Upper lobe of right lung (tissue), 1 donor: Measurements from ENCODE around the gene UAP1. TPM values are rescaled to one million over a fixed set of nuclear protein-coding genes. Genes with fewer than 3 reads are reported as not detected.

ENCODE experiments used
- ATAC-seq: fragments of 200-7000 bp; cut with Tn5 transposase; one replicate; pipeline ENCODE4 v1.9.1; 2020; ENCODE audit warnings: mild to moderate bottlenecking, moderate library complexity
- DNase-seq: peaks from one replicate; pipeline ENCODE4 v3.0.0-alpha.2; 2020
- H3K27ac ChIP-seq: fragments of 200-600 bp; one replicate; pipeline ENCODE4 v1.8.0; 2022
- H3K27me3 ChIP-seq: fragments of 200-600 bp; one replicate; pipeline ENCODE4 v1.8.0; 2022; ENCODE audit warnings: mild to moderate bottlenecking
- H3K36me3 ChIP-seq: fragments of 200-600 bp; one replicate; pipeline ENCODE4 v1.8.0; 2022
- H3K4me1 ChIP-seq: fragments of 200-600 bp; one replicate; pipeline ENCODE4 v1.8.0; 2022
- H3K4me3 ChIP-seq: fragments of 200-600 bp; one replicate; pipeline ENCODE4 v1.8.0; 2022; ENCODE audit warnings: mild to moderate bottlenecking
- H3K9me3 ChIP-seq: fragments of 200-600 bp; one replicate; pipeline ENCODE4 v1.8.0; 2022
- intact Hi-C: fragments of 100-400 bp; cut with DNase I; formaldehyde crosslinking; loops from one replicate; pipeline ENCODE4 v1.11.0; 2022
- total RNA-seq: library from RNA; stranded (reverse); fragmentation: NEBNext Ultra II Directional; extraction: Animal tissue kit (Norgen Biotek cat#: 25700); gene quantifications from one replicate; pipeline ENCODE4 v1.2.1, GENCODE V29; 2021
- TF ChIP-seq, protein P1 (sequence below): fragments of 200-600 bp; IDR thresholded peaks from one replicate; pipeline ENCODE4 v1.8.0; 2022; ENCODE audit warnings: antibody characterized with exemption
- donor health status: DM: no; HTN: yes; CAD: no; lungs with severe emphysema.

Gene UAP1
- total RNA-seq, 1 donor from 2014 or later, result 35.0 TPM

DNA sequence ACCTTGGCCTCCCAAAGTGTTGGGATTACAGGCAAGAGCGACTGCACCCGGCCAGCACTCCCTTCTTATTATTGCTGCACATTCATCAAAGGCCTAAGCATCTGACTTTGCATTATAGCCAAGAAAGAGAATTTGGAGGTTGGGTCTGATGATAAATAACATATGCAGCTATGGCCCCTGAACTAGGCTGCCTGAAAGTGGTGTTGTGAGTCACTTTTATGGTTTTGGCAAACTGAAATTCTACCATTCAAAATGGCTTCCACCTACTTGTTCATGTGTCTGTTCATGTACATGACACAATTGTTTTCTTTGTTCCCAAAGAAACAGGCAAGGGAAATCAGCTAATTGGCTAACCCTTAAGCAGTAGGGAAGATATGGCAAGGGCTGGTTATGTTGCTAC lies 25.0 kb upstream of the UAP1 start:
- no peak for DNase-seq
- intact Hi-C loops, result no loop called here
- Histone ChIP-seq H3K4me1 (peaks cover 4% of the 10 kb centered on the region), H3K27me3 (no peaks in the 10 kb centered on the region), H3K4me3 (no peak overlapping the region), H3K36me3 (no peaks in the 10 kb centered on the region), H3K27ac (no peak overlapping the region), H3K9me3 (no peaks in the 10 kb centered on the region)
- no peak for ATAC-seq
- TF ChIP-seq, protein P1, sequence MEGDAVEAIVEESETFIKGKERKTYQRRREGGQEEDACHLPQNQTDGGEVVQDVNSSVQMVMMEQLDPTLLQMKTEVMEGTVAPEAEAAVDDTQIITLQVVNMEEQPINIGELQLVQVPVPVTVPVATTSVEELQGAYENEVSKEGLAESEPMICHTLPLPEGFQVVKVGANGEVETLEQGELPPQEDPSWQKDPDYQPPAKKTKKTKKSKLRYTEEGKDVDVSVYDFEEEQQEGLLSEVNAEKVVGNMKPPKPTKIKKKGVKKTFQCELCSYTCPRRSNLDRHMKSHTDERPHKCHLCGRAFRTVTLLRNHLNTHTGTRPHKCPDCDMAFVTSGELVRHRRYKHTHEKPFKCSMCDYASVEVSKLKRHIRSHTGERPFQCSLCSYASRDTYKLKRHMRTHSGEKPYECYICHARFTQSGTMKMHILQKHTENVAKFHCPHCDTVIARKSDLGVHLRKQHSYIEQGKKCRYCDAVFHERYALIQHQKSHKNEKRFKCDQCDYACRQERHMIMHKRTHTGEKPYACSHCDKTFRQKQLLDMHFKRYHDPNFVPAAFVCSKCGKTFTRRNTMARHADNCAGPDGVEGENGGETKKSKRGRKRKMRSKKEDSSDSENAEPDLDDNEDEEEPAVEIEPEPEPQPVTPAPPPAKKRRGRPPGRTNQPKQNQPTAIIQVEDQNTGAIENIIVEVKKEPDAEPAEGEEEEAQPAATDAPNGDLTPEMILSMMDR, result no peak

DNA sequence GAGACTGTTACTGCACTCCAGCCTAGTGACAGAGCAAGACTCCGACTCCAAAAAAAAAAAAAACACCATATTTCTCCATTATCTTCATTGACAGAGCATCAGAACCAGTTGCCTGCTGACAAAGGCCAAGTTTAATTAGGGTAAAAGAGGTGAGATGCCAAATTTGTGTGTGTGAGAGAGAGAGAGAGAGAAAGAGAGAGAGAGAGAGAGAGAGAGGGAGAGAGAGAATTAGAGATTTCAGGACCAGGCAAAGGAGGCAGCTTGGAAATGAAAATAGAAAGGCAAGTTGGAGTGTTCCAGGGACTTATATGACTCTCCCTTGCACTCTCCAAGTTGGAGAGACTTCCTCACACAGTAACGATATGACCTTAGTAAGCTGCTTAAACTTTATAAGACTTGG lies 24.3 kb upstream of the UAP1 start:
- H3K4me1 ChIP-seq, result peaks cover 7% of the 10 kb centered on the region
- no peaks in the 10 kb centered on the region for H3K27me3 ChIP-seq
- H3K27ac ChIP-seq, result no peak overlapping the region
- H3K4me3 ChIP-seq, result no peak overlapping the region
- intact Hi-C loops, result no loop called here
- H3K36me3 ChIP-seq, result no peaks in the 10 kb centered on the region
- no peak for ATAC-seq
- DNase-seq, result no peak
- no peaks in the 10 kb centered on the region for H3K9me3 ChIP-seq
- TF ChIP-seq, protein P1, result no peak

DNA sequence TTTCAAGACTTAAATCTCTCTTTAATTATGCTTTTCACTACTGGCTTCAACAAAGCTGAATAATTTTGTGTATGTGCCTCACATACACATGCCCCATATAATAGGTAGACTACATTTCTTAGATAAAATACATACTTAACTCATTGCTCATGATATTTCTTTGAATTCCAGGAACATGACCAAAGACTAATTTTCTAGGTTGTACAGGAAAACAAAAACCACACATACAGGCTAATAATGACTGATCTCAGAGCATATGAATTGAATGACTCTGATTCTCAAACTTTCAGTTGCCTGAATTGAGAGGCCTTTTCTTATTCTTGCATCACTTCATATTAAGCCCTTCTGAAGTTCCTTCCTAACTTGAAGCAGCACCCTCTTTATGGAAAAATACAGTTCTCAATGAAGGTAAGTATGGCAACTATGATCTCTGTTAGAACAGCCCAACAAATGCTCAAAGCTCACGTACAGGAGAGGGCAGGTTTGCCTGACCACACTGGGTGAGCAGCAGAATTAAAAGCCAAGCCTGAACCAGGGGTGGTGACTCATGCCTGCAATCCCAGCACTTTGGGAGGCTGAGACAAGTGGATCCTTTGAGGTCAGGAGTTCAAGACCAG lies 22.6 kb upstream of the UAP1 start:
- intact Hi-C loops, result no loop called here
- TF ChIP-seq, protein P1, result no peak
- Histone ChIP-seq H3K4me1 (peaks cover 7% of the 10 kb centered on the region), H3K27ac (no peak overlapping the region), H3K36me3 (no peaks in the 10 kb centered on the region), H3K4me3 (no peak overlapping the region), H3K9me3 (no peaks in the 10 kb centered on the region), H3K27me3 (no peaks in the 10 kb centered on the region)
- ATAC-seq, result no peak
- no peak for DNase-seq

DNA sequence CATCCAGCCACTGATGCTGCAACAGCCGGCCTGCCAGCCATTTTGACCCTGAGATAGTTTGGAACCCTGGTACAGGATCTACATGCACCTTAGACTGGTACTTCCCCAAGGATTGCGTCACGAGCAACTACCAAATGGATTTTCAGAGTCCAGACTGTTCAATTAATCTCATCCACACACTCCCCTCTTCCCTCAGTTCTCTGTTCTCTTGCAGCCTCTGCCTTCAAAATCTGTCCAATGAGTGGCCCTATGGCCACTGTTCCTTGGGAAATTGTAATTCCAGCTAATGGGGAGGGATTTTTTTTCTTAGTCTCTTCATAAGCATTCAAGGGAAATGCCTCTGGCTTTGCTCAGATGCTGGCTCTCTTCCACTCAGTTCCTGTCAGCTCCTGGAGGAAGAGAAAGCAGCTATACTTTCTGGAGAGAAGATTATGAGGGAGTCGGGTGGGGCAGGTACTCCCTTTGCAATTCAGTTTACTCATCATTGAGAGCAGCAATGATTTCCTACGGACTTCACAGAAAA lies 19.8 kb upstream of the UAP1 start:
- peak; percentile 35 for ATAC-seq
- TF ChIP-seq, protein P1, result no peak
- no peak for DNase-seq
- Histone ChIP-seq H3K27me3 (no peaks in the 10 kb centered on the region), H3K9me3 (no peaks in the 10 kb centered on the region), H3K4me1 (peaks cover 7% of the 10 kb centered on the region), H3K36me3 (no peaks in the 10 kb centered on the region), H3K4me3 (no peak overlapping the region), H3K27ac (peak overlapping the region; percentile 15)
- intact Hi-C loops, result no loop called here

DNA sequence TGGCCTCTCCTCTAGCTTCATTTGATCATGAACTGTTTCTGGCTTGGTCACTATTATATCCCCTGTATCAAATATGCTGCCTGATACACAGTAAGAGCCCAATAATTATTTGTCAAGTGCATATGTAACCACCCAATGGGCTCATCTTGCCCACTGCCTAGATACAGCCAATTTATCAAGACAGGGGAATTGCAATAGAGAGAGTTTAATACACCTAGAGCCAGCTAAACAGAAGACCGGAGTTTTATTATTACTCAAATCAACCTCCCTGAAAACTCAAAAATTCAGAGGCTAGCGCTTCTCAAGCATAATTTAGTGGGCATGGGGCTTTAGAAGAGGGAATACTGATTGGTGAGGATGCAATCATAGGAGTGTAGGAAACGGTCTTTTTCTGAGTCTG lies 18.3 kb upstream of the UAP1 start:
- TF ChIP-seq, protein P1, result no peak
- H3K9me3 ChIP-seq, result no peaks in the 10 kb centered on the region
- intact Hi-C loops, result no loop called here
- H3K36me3 ChIP-seq, result no peaks in the 10 kb centered on the region
- H3K4me3 ChIP-seq, result no peak overlapping the region
- peaks cover 7% of the 10 kb centered on the region for H3K4me1 ChIP-seq
- DNase-seq, result no peak
- no peak for ATAC-seq
- no peaks in the 10 kb centered on the region for H3K27me3 ChIP-seq
- no peak overlapping the region for H3K27ac ChIP-seq

DNA sequence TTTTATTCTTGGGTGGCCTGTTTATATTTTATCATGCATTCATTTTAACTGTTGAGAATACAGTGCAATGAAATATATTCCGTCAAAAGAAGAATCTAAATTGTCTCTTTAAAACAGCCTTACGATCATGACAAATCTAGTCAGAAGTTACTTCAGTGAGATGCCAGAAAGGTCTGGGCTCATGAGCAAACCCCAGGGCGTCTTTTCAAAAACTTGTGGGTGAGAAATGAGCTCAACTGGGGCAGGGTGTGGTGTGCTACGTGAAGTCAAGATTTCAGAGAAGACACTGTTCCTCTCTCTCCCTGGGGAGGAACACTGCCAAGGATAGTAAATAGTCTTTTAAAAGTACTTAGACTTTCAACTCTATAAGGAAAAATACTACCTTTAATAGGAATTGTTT lies 13.4 kb upstream of the UAP1 start:
- H3K4me1 ChIP-seq, result no peaks in the 10 kb centered on the region
- no peaks in the 10 kb centered on the region for H3K36me3 ChIP-seq
- H3K9me3 ChIP-seq, result no peaks in the 10 kb centered on the region
- H3K27ac ChIP-seq, result no peak overlapping the region
- intact Hi-C loops, result no loop called here
- no peak for DNase-seq
- no peak overlapping the region for H3K4me3 ChIP-seq
- ATAC-seq, result no peak
- no peaks in the 10 kb centered on the region for H3K27me3 ChIP-seq
- TF ChIP-seq, protein P1, result no peak
